ENCODE measurements around the gene GM2A.

GM2A gene

DNA sequence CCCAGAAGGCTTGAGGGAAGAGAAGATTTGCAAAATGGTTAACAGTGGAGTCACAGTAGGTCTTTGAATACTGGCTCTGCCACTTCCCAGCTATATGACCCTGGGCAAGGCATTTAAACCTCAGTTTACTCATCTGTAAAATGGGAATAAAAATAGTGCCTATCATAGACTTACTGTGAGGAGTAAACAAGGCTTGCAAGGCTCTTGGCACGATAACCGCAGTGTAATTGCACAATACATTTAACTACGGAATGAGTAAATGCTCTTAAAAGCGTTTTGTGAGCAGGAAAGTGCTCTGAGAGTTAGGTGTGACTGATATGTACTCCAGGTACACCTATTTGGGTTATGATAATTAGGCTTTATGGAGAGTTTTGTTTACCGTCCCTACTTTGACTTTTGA is 42.2 kb downstream of the GM2A start (continued):
- TF ChIP-seq ISL1 (CRISPR knock-in tag; IDR thresholded peaks at IDR 0.05) = no peak

DNA sequence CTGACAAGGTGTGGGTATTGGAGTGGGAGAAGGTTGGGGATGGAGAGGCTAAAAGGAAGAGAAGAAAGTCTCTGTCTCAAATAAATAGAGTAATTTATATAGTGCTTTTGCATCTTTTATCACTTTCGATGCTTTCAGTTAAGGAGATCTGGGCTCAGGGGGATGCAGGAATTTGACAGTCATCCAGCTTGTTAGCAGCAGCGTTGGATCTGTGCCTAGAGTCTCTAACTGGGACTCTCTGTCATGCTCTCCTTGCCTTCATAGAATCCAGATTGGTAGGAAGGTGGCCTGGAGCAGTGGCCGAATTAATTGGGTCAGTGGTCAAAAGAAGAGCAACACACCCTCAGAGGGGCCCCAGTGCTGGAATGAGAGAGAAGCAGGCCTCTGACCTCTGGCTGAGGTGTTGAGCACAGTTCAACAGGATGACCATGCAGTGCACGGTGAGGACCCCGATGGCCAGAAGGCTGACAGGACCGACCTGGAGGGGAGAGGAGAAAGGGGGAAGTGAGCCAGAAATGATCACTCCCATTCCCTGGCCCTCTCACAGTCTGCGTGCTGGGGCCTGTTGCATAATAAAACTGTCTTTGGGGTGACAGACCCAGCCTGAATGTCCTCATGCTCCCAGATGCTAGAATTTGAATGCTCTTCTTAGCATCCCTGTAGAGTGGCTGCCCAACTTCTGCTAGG is 42.9 kb downstream of the GM2A start:
- ATAC-seq = no peak
- TF ChIP-seq CSDC2 (CRISPR knock-in tag; IDR thresholded peaks at IDR 0.05) (no peak), GLIS3 (CRISPR knock-in tag; IDR thresholded peaks at IDR 0.05) (no peak), ZNF70 (CRISPR knock-in tag; IDR thresholded peaks at IDR 0.05) (no peak), SNAI2 (CRISPR knock-in tag; IDR thresholded peaks at IDR 0.05) (no peak), BACH2 (CRISPR knock-in tag; IDR thresholded peaks at IDR 0.05; ENCODE audit: borderline replicate concordance) (no peak), ISL1 (CRISPR knock-in tag; IDR thresholded peaks at IDR 0.05) (no peak), ZFP30 (CRISPR knock-in tag; IDR thresholded peaks at IDR 0.05) (no peak), ZNF565 (CRISPR knock-in tag; conservative IDR thresholded peaks at IDR 0.05; ENCODE audit: low read depth) (no peak), ARNTL (CRISPR knock-in tag; IDR thresholded peaks at IDR 0.05; ENCODE audit: borderline replicate concordance, low read depth) (no peak), TOX (CRISPR knock-in tag; IDR thresholded peaks at IDR 0.05; ENCODE audit: borderline replicate concordance) (no peak), ZC3H10 (CRISPR knock-in tag; IDR thresholded peaks at IDR 0.05) (no peak), PPARA (CRISPR knock-in tag; IDR thresholded peaks at IDR 0.05; ENCODE audit: borderline replicate concordance) (no peak), ZFP3 (CRISPR knock-in tag; IDR thresholded peaks at IDR 0.05) (no peak), ZNF8 (CRISPR knock-in tag; IDR thresholded peaks at IDR 0.05) (no peak), TCF4 (CRISPR knock-in tag; IDR thresholded peaks at IDR 0.05; ENCODE audit: borderline replicate concordance) (no peak), ESRRG (CRISPR knock-in tag; IDR thresholded peaks at IDR 0.05) (no peak), CSRNP3 (CRISPR knock-in tag; IDR thresholded peaks at IDR 0.05) (no peak)
- TF ChIP-seq, protein P1, sequence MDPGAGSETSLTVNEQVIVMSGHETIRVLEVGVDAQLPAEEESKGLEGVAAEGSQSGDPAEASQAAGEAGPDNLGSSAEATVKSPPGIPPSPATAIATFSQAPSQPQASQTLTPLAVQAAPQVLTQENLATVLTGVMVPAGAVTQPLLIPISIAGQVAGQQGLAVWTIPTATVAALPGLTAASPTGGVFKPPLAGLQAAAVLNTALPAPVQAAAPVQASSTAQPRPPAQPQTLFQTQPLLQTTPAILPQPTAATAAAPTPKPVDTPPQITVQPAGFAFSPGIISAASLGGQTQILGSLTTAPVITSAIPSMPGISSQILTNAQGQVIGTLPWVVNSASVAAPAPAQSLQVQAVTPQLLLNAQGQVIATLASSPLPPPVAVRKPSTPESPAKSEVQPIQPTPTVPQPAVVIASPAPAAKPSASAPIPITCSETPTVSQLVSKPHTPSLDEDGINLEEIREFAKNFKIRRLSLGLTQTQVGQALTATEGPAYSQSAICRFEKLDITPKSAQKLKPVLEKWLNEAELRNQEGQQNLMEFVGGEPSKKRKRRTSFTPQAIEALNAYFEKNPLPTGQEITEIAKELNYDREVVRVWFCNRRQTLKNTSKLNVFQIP (CRISPR knock-in tag; IDR thresholded peaks at IDR 0.05; ENCODE audit: borderline replicate concordance, low read depth) = no peak
- TF ChIP-seq, protein P2, sequence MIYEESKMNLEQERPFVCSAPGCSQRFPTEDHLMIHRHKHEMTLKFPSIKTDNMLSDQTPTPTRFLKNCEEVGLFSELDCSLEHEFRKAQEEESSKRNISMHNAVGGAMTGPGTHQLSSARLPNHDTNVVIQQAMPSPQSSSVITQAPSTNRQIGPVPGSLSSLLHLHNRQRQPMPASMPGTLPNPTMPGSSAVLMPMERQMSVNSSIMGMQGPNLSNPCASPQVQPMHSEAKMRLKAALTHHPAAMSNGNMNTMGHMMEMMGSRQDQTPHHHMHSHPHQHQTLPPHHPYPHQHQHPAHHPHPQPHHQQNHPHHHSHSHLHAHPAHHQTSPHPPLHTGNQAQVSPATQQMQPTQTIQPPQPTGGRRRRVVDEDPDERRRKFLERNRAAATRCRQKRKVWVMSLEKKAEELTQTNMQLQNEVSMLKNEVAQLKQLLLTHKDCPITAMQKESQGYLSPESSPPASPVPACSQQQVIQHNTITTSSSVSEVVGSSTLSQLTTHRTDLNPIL (CRISPR knock-in tag; IDR thresholded peaks at IDR 0.05; ENCODE audit: low read depth) = no peak
- TF ChIP-seq, protein P3, sequence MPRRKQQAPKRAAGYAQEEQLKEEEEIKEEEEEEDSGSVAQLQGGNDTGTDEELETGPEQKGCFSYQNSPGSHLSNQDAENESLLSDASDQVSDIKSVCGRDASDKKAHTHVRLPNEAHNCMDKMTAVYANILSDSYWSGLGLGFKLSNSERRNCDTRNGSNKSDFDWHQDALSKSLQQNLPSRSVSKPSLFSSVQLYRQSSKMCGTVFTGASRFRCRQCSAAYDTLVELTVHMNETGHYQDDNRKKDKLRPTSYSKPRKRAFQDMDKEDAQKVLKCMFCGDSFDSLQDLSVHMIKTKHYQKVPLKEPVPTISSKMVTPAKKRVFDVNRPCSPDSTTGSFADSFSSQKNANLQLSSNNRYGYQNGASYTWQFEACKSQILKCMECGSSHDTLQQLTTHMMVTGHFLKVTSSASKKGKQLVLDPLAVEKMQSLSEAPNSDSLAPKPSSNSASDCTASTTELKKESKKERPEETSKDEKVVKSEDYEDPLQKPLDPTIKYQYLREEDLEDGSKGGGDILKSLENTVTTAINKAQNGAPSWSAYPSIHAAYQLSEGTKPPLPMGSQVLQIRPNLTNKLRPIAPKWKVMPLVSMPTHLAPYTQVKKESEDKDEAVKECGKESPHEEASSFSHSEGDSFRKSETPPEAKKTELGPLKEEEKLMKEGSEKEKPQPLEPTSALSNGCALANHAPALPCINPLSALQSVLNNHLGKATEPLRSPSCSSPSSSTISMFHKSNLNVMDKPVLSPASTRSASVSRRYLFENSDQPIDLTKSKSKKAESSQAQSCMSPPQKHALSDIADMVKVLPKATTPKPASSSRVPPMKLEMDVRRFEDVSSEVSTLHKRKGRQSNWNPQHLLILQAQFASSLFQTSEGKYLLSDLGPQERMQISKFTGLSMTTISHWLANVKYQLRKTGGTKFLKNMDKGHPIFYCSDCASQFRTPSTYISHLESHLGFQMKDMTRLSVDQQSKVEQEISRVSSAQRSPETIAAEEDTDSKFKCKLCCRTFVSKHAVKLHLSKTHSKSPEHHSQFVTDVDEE (CRISPR knock-in tag; IDR thresholded peaks at IDR 0.05) = no peak

DNA sequence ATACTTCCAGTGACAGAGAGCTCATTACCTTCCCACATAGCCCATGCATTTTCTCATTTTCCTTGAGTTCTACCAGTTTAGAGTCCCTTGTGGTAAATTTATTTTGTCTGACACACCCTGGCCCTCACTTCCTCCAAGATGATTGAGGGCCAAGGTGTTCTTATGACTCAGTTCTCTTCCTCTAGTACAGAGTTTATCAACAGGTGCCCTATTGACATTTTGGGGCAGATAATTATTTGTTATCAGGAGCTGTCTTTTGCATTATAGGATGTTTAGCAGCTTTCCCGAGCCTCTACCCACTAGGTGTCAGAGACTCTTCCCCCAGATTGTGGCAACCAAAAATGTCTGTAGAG is 43.5 kb downstream of the GM2A start:
- no peak for TF ChIP-seq ARNTL (CRISPR knock-in tag; IDR thresholded peaks at IDR 0.05; ENCODE audit: borderline replicate concordance, low read depth)
- TF ChIP-seq, protein P2 (CRISPR knock-in tag; IDR thresholded peaks at IDR 0.05; ENCODE audit: low read depth) = no peak

DNA sequence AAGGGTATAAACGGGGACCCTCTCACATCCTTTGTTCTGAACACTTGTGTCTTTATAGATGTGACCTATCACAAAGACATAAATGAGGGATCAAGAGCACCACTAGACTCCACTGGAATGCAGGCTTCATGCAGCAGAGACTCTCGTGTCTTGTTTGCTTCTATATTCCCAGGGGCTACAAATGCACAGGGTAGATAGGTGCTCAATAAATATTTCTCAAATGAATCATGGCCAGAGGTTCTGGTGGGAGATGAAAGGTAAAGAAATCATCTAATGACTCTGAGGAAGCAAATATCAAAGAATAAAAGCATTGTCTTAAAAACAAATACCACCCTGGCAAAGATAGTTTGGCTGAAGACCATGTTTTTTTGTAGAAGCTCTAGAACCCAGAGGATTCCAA is 44.0 kb downstream of the GM2A start:
- ATAC-seq = no peak
- TF ChIP-seq ZNF8 (CRISPR knock-in tag; IDR thresholded peaks at IDR 0.05) = no peak
- TF ChIP-seq PATZ1 (CRISPR knock-in tag; IDR thresholded peaks at IDR 0.05; ENCODE audit: borderline replicate concordance) = no peak
- TF ChIP-seq OSR1 (CRISPR knock-in tag; IDR thresholded peaks at IDR 0.05) = no peak
- no peak for TF ChIP-seq SNAI2 (CRISPR knock-in tag; IDR thresholded peaks at IDR 0.05)
- no peak for TF ChIP-seq ZNF565 (CRISPR knock-in tag; conservative IDR thresholded peaks at IDR 0.05; ENCODE audit: low read depth)
- TF ChIP-seq BACH2 (CRISPR knock-in tag; IDR thresholded peaks at IDR 0.05; ENCODE audit: borderline replicate concordance) = no peak
- TF ChIP-seq ISL1 (CRISPR knock-in tag; IDR thresholded peaks at IDR 0.05) = no peak
- TF ChIP-seq ARNTL (CRISPR knock-in tag; IDR thresholded peaks at IDR 0.05; ENCODE audit: borderline replicate concordance, low read depth) = no peak
- TF ChIP-seq TCF4 (CRISPR knock-in tag; IDR thresholded peaks at IDR 0.05; ENCODE audit: borderline replicate concordance) = no peak
- TF ChIP-seq PPARA (CRISPR knock-in tag; IDR thresholded peaks at IDR 0.05; ENCODE audit: borderline replicate concordance) = no peak
- TF ChIP-seq, protein P1 (CRISPR knock-in tag; IDR thresholded peaks at IDR 0.05; ENCODE audit: borderline replicate concordance, low read depth) = no peak

More for the DNA sequence above, 43.5 kb downstream of the GM2A start:
- ATAC-seq = no peak
